GM18517 (cell line): ENCODE data around the gene GARIN5B.
"Not testable (repeated sequence)": the region's sequence is repeated elsewhere in the genome, so short reads cannot be mapped to it uniquely, and the experiment has no call there.

ENCODE experiments used
- ATAC-seq: cut with Tn5 transposase; IDR thresholded peaks from one replicate; pipeline ENCODE4 v1.9.1; 2021; ENCODE audit warnings: mild to moderate bottlenecking, moderate library complexity; ENCODE audit not compliant: unreplicated experiment

The GARIN5B gene

DNA sequence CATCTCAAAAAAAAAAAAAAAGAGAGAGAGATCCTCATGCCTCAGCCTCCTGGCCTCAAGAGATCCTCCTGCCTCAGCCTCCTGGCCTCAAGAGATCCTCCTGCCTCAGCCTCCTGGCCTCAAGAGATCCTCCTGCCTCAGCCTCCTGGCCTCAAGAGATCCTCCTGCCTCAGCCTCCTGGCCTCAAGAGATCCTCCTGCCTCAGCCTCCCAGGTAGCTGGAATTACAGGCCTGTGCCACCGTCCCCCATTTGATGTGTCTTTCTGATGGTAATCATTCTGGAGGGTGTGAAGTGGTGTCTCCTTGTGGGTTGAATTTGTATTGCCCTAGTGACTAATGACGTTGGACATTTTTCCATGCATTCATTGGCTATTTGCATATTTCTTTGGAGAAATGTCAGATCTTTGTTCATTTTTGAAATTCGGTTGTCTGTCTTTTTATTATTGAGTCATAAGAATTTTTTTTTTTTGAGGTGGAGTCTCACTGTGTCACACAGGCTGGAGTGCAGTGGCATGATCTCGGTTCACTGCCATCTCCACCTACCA is 34.2 kb downstream of the GARIN5B start:
- ATAC-seq = not testable (repeated sequence)

DNA sequence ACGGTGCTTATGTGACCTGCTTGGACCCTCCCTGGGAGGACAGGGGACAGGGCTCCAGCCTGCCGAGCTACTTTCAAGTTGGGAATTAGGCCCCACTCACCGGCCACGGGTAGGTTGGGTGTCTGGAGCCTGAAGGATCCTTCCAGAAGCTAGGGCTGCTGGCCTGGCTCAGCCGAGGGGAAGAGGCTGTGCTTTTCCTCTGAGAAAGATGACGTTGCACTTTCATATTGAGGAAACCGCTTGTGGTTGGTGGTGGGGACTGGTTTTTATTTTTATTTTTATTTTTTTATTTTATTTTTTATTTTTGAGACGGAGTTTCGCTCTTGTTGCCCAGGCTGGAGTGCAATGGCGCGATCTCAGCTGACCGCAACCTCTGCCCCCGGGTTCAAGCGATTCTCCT is 37.9 kb downstream of the GARIN5B start, which contains the start of gene TMEM150B:
Gene TMEM150B, minus strand, starts transcription at position 170 of the 400 bp plus-strand sequence. CDS start 4,305 bp downstream, outside the sequence.
- no peak for ATAC-seq

DNA sequence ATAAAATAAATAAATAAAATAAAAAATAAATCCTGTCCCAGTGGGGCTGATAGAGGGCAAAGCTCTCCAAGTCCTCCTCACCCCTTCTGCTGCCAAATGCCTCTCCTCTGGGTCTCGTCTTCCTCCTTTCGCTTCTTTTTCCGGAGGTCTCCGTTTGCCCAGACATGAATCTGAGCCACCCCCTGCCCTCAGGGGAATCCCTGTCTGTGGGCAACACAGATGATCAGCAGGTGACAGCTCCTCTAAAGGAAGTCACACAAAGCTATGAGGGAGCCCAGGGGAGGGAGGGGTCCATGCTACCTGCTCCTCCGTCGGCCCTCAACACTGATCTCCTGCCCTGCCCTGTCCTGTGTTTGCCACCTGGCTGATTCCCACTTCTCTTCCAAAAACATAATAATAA is 38.4 kb downstream of the GARIN5B start:
- ATAC-seq = no peak

DNA sequence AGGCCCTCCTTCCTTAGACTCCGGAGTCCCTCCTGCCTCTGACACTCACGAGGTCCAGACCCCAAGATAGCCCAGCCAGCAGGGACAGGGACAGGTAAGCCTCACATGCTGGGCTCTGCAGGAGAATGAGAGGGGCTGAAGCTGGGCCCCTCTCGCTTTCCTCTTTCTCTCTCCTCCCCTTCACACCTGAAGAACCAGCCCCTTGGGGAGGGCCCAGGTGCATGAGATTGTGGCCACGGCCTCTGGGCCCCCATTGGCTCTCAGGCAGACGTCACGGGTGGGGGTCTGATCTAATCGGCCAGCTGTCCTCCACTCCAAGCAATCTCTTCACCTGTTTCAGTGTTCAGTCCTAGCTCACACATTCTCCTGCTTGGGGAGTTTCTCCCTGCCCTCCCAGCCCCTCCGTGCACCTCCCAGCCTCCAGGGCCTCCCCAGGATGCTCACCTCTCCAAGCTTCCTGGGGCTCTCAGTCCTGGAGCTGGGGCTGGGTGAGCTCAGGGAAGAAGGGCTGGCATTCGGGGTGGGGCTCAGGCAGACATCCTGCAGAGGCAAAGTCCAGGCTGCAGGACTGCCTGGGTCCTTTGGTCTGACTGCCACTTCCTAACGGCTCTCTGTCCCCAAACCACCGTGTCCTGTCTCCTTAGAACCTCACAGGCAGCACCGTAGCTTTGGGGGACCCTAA is 40.7 kb downstream of the GARIN5B start:
- no peak for ATAC-seq

DNA sequence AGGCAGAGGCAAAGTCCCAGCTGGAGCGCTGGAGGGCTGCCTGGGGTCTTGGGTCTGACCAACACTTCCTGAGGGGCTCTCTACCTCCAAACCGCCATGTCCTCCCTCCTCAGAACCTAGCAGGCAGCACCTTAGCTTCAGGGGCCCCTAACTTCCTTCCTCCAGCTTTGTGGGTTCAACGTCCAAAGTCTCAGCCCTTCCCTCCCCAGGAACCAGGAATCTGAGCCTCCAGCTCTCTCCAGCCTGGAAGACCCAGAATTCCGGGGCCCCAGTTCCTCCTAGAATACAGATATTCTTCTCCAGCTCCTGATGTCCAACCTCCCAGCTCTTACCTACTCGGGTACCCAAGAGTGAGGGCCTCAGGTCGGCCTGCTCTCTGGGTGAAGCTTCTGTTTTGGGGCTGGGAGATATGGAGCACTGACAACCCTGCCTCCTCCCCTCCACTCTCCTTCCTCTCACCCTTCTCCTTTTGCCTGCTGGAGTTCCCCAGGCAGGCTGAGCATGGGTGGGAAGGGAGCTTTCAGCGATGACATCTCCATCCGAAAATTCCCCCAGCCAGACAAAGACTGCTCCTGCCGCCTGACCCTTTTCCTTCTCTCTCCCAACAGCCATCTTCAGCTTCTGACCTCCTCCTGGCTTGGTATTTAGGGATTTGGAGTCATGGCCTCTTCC is 41.5 kb downstream of the GARIN5B start:
- no peak for ATAC-seq

DNA sequence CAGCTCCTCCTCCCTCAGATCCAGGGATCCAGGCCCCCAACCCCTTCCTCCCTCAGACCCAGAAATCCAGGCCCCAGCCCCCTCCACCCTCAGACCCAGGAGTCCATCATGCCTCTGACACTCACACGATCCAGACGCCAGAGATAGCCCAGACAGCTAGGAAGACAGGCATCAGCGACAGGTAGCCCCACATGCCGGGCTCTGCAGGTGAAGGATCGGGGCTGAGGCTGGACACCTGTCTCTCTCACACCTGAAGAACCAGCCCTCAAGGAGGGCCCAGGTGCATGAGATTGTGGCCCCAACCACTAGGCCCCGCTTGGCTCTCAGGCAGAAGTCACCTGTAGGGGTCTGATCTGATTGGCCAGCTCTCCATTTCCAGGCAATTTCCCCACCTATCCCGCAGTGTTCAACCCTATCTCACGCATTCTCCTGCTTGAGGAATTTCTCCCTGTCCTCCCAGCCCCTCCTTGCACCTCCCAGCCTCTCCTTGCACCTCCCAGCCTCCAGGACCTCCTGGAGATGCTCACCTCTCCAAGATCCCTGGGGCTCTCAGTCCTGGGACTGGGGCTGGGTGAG is 42.1 kb downstream of the GARIN5B start:
- no peak for ATAC-seq

DNA sequence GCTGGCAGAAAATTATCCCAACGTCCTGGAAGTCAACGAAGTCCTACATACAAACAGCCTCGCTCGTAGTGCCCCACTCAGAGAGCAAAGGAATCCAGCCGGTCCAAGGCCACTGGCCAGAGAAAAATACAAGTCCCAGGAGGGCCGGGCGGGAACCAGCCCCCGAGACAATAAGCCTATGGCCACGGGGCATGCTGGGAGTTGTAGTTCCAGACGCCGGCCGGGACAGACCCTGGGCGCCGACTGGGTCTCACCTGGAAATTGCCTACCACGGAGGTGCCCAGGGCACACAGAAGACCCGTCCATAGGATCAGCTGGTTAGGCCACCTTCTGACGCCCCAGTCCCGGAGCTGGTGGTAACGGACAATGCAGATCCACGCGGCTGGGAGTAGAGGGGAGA is 43.3 kb downstream of the GARIN5B start:
- no peak for ATAC-seq

DNA sequence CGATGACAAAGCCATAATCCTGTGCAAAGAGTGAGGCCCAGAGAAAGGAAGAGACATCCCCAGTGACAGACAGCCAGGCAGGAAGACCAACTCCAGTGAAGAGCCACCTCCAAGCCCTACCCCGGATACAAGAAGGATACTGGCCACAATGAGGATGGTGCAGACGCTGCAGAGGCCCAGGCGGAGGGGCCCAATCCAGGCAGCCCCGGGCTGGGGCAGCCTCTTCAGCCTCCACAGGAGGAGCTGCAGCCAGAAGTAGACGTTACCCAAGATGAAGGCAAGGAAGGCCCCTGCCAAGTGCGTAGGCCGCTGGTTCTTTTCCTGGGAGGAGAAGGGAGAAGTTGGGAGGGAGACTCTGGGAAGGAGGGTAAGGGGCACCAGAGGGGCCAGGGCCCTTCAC is 46.4 kb downstream of the GARIN5B start:
- ATAC-seq = no peak

DNA sequence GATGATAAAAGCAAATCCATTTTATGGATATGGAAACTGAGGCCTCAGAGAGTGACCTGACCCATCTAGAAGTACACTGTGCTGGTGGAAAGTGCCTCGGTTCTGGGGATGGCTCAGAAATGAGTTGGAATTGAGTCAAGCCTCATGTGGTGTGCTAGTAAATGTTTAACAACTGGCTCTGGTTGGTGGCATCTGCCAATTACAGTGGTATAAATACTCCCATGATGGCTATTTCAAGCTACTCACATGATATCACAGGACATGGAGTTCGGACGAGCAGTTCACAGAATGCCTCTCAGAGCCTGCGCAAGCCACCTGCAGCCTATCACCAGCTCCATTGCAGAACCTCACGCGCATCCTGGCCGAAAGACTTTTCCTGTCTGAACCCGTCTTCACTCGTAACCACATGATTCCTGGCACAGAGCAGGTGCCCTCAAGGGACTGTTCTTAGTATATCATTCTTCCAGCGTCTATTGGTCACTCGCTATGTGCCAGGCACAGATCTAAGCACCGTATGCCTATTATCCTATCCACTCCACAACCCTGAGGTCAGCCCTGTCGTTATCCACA is 47.0 kb downstream of the GARIN5B start:
- ATAC-seq = no peak

DNA sequence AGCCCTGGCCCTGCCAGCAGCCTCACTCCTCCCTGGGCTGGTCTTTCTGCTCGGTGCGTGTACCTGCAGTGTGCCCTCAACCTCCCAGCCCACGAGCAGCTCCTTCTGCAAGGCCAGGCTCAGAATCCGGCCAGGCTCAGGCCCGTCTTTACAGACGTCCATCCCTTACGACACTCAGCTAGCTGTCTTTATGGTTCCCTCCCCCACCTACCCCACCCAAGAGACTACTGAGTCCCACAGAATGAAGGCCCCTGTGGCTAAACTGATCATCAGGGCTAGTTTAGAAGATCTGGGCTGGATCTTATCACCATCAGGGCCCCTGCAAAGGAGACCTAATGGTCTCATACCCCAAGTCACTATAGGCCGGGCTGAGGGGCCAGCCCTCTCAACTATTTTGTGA is 48.7 kb downstream of the GARIN5B start:
- no peak for ATAC-seq

DNA sequence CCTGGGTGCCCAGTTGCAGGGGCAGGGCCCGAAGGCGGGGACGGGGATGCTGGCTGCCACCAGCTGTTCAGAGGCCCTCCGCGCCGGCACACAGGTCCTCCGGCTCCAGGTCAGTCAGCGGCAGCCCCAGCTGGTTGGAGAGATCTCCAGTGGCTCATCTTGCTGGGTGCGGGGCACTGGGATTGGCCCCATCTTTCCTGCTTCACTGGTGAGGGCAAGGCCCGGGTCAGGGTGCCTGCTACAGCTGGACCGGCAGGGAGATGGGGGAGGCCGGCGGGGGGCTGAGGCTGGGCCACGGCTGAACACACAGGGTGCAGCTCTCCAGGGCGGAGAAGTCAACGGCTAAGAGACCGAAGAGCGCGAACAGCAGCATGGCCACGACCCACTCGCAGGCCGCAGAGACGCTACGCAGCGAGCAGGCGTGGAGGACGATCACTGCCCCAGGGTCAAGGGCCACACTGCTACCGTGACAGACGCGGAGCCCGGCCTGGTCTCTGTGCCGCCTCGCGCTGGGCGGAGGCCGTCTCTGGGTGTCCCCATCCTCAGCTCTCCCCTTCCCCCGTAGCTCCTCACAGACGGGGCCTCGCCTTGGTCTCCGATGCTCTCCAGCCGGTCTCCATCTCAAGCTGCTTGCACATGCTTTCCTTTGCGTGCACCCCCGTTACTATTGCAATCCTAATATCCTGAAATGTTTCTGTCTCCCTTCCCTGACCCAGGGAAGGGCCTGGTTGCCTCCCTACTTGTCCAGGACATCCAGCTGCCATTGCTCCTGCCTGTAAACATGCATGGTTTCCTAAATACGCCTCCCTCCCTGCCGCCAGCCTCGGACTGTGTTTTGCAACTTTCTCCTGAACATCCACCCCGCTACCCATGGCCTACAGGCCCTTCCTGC is 50.2 kb downstream of the GARIN5B start:
- no peak for ATAC-seq

DNA sequence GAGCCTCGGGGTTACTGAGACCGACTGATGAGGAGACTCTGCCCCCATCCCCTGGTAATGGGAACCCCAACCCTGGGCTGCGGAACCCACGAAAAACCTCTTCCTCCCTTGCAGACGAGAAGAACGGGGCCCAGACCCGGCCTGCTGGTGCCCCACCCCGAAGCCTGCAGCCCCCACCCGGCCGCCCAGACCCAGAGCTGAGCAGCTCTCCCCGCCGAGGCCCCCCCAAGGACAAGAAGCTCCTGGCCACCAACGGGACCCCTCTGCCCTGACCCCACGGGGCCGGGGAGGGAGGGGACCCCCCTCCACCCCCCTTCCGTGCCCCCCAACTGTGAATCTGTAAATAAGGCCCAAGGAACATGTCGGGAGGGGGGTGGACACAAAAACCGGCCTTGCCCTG is 51.3 kb downstream of the GARIN5B start:
- no peak for ATAC-seq

DNA sequence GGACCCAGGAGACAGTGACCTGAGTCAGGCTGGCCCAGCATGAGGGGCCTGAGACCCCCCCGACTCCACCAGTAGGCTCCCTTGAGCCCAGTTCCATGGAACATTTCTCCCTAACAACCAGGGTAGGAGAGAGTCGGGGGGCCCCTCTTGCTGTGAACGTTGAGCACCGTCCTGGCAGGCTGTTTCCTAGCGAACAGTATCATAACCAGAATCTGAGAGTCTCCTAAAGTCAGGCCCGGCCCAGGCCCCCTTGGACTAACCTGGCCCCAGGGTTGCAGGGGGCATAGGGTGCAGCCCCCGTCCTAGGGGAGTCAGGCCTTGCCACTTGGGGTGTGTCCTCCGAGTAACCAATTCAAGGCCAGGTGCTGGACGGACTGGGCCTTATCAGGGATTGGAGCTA is 51.7 kb downstream of the GARIN5B start:
- ATAC-seq = no peak

DNA sequence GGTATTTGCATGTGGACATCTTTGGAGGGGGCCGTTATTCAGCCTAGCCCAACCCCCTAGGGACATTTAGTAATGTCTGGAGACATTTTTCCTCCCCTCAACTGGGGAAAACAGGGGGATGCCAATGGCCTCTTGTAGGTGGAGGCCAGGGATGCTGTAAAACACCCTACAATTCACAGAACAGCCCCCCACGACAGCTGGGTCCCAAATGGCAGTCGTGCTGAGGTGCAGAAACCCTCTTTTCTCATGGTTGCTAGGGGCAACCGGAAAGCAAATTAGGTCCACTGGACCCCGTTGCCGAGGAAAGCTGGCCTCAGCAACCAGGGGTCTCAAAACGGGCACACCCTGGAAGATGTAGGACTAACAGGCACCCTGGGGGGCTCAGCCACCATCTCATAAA is 52.6 kb downstream of the GARIN5B start:
- no peak for ATAC-seq

DNA sequence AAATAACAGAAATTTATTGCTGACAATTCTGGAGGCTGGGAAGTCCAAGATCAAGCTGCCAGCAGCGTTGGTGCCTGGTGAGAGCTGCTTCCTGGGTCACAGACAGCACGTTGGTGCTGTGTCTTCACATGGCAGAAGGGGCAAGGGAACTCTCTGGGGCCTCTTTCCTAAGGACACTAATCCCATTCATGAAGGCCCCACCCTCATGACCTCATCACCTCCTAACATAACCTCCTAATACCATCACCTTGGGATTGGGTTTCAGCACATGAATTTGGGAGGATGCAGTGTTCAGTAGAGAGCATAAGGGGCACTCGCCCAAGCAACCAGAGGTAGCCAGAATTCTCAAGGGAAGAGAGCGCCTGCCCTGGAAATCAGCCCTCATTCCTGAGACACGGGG is 53.6 kb downstream of the GARIN5B start:
- no peak for ATAC-seq

DNA sequence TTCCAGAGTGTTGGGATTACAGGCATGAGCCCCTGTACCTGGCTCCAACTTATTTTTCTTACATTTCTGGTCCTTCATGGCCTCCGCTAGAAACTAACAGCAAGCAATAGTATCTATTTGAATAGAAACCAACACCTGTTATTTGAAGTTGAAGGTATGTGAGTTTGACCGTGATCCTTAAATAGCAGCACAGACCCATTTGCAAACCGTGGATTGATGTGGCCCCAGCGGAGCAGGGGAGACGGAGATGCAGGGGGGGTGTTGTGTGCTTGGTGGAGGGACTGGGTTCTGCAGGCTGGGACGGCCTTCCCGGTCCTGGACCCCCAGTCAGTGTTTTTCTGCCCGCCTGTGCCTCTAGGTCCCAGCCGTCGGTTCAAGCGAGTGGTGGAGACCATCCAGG is 54.8 kb downstream of the GARIN5B start:
- no peak for ATAC-seq

DNA sequence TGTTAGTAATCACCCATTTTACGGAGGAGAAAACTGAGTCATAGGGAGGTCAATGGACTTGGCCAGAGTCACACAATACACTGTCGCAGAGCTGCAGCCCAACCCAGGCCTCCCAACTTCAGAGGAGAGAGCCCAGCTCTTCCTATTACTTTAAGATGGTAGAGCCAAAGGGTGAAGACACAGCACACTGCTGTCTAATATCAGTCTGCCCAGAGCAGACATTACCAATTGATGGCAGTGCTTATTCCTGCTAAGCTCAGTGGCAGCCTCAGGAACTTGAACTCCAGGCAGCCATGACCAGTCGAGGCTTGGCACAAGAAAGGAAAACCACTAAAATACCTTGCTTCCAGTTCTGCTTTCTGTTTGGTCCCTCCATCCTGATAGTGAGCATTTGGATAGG is 56.3 kb downstream of the GARIN5B start:
- no peak for ATAC-seq

DNA sequence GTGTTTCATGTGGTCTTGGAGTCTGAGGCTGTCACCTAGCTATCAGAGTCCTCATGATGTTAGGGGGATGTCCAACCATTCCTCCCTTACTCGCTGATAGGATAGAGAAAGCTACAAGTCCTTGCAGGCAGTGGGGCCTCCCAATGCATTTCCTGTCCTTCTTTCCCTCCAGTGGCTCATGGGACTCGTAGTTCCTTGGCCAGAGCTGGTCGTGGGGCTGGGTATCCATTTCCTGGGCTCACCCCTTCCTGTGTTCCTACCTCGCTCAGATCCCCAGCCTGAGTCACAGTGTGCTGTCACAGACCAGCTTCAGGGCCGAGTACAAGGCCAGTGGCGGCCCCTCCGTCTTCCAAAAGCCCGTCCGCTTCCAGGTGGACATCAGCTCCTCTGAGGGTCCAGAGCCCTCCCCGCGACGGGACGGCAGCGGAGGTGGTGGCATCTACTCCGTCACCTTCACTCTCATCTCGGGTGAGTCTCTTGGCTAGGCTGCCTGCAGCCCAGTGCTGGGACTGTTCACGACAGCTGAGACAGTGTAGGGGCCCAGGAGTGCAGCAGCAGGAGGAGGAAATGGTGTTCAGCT is 57.0 kb downstream of the GARIN5B start:
- ATAC-seq = no peak

DNA sequence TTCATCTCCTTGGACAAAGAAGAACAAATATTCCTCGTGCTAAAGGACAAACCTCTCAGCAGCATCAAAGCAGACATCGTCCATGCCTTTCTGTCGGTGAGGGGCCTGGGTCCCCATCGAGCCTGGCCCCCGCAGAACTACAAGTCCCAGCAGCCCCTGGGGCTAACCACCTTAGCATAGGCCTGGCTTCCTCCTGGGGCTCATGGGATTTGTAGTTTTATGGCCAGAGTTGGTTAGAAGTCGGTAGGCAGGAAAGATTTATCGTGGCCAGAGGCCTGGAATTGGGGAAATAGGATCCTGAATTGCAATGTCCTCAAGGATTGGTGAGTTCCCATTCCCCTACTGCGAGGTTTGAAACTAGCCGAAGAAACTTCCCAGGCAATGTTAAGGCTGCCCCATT is 57.6 kb downstream of the GARIN5B start:
- no peak for ATAC-seq

DNA sequence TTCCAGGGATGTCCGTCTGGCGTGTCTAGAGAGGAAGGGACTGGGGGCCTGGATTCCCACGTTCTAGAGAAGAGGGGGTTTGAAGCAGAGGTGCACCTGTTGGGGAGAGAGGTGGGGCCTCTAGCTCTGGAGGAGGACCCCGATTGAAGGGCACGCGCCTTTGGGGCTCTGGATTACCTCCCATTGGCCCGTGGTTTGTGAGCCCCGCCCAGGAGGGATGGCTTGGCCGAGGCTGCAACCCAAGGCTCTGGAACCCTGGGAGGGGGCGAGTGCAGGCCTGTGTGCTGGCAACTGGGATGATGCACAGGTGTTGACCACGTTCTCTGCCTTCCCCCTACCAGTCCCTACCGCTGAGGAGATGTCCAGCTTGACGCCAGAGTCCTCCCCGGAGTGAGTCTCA is 58.1 kb downstream of the GARIN5B start:
- no peak for ATAC-seq
